OCI-LY1 (cell line): ENCODE measurements around the gene MYO18B.

Experiments
- H2AFZ ChIP-seq: fragments of 200-600 bp; sonication (generic), shearing (Covaris generic); 2 replicates; pipeline ENCODE4 v1.6.0; 2014; ENCODE audit warnings: antibody characterized with exemption, mild to moderate bottlenecking, low read length
- H3F3A ChIP-seq: fragments of 200-600 bp; sonication (generic), shearing (Covaris generic); 2 replicates; pipeline ENCODE4 v1.6.0; 2014; ENCODE audit warnings: mild to moderate bottlenecking, antibody characterized with exemption, low read length, moderate library complexity; ENCODE audit not compliant: insufficient read depth
- H3K27ac ChIP-seq: fragments of 200-600 bp; sonication (generic); 2 replicates; pipeline ENCODE4 v1.5.1; 2014; ENCODE audit warnings: low read length, mixed run types, mild to moderate bottlenecking, low read depth; ENCODE audit not compliant: poor library complexity, severe bottlenecking
- H3K27me3 ChIP-seq: fragments of 200-600 bp; sonication (generic); 2 replicates; pipeline ENCODE4 v1.6.0; 2014; ENCODE audit warnings: antibody characterized with exemption, mild to moderate bottlenecking, low read length, moderate library complexity; ENCODE audit not compliant: insufficient read depth
- H3K36me3 ChIP-seq: fragments of 200-600 bp; sonication (generic); 2 replicates; pipeline ENCODE4 v1.6.1; 2014; ENCODE audit warnings: mild to moderate bottlenecking, antibody characterized with exemption, low read length, moderate library complexity, mixed read lengths; ENCODE audit not compliant: insufficient read depth
- H3K4me1 ChIP-seq: fragments of 200-600 bp; sonication (generic); 2 replicates; pipeline ENCODE4 v1.5.1; 2014; ENCODE audit warnings: mild to moderate bottlenecking, low read length, moderate library complexity; ENCODE audit not compliant: insufficient read depth, severe bottlenecking
- H3K4me2 ChIP-seq: fragments of 200-600 bp; sonication (generic), shearing (Covaris generic); 2 replicates; pipeline ENCODE4 v1.6.1; 2014; ENCODE audit warnings: low read length
- H3K4me3 ChIP-seq: fragments of 200-600 bp; sonication (generic); 2 replicates; pipeline ENCODE4 v1.5.1; 2014; ENCODE audit warnings: low read length, low read depth, mild to moderate bottlenecking, mixed read lengths; ENCODE audit not compliant: poor library complexity, severe bottlenecking
- H3K79me2 ChIP-seq: fragments of 200-600 bp; shearing (Covaris generic); 2 replicates; pipeline ENCODE4 v1.6.1; 2016; ENCODE audit warnings: mixed run types, low read length, mixed read lengths; ENCODE audit not compliant: insufficient read depth
- H3K9ac ChIP-seq: fragments of 200-600 bp; sonication (generic), shearing (Covaris generic); 2 replicates; pipeline ENCODE4 v1.6.1; 2014; ENCODE audit warnings: mild to moderate bottlenecking, low read length, mixed read lengths
- H3K9me2 ChIP-seq: fragments of 200-600 bp; sonication (generic), shearing (Covaris generic); 2 replicates; pipeline ENCODE4 v1.6.1; 2014; ENCODE audit warnings: low read depth, mild to moderate bottlenecking, low read length, mixed read lengths
- H3K9me3 ChIP-seq: fragments of 200-600 bp; shearing (Covaris generic); 2 replicates; pipeline ENCODE4 v1.6.1; 2014; ENCODE audit warnings: low read length, mixed read lengths
- H4K20me1 ChIP-seq: fragments of 200-600 bp; sonication (generic), shearing (Covaris generic); 2 replicates; pipeline ENCODE4 v1.6.0; 2016; ENCODE audit warnings: mild to moderate bottlenecking, low read length; ENCODE audit not compliant: insufficient read depth
- EZH2 ChIP-seq: fragments of 200-600 bp; sonication (generic), shearing (Covaris generic); IDR thresholded peaks from 2 replicates; pipeline ENCODE4 v1.8.0; 2017; ENCODE audit warnings: borderline replicate concordance, mixed run types, mild to moderate bottlenecking, antibody characterized with exemption, low read length, moderate library complexity, mixed read lengths
- TF ChIP-seq, protein P1 (sequence below): fragments of 200-600 bp; sonication (generic), shearing (Covaris generic); IDR thresholded peaks from 2 replicates; pipeline ENCODE4 v1.5.1; 2017; ENCODE audit warnings: mild to moderate bottlenecking, antibody characterized with exemption, low read length, moderate library complexity, mixed read lengths

MYO18B gene

DNA sequence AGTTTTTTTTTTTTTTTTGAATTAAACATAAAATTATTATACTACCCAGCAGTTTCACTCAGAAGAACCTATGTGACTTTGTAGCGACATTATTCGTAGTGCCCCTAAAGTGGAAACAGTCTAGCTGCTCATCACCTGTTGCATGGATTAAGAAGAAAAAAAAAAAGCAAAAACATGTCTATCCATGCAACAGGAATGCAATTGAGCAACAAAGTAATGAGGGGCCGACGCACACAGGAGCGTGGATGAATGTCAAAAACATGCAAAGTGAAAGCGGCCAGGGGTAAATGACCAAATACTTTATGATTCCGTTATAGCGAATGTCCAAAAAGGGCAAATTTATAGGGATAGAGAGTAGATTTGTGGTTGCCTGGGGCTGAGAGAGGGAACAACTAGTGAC lies 16.3 kb downstream of the MYO18B start:
- Histone ChIP-seq H3K27ac (no peak overlapping the region), H3K9ac (no peak overlapping the region), H3K4me1 (no peaks in the 10 kb centered on the region), H3K9me2 (no peaks in the 10 kb centered on the region), H3K36me3 (no peaks in the 10 kb centered on the region), H3K4me2 (no peak overlapping the region), H3K79me2 (no peaks in the 10 kb centered on the region), H3K27me3 (no peaks in the 10 kb centered on the region; the same call in 1 of the 2 replicates), H3K9me3 (no peaks in the 10 kb centered on the region), H4K20me1 (no peaks in the 10 kb centered on the region), H3K4me3 (no peak overlapping the region), H3F3A (no peaks in the 10 kb centered on the region), H2AFZ (no peak overlapping the region)
- TF ChIP-seq EZH2, result no peak
- TF ChIP-seq, protein P1, sequence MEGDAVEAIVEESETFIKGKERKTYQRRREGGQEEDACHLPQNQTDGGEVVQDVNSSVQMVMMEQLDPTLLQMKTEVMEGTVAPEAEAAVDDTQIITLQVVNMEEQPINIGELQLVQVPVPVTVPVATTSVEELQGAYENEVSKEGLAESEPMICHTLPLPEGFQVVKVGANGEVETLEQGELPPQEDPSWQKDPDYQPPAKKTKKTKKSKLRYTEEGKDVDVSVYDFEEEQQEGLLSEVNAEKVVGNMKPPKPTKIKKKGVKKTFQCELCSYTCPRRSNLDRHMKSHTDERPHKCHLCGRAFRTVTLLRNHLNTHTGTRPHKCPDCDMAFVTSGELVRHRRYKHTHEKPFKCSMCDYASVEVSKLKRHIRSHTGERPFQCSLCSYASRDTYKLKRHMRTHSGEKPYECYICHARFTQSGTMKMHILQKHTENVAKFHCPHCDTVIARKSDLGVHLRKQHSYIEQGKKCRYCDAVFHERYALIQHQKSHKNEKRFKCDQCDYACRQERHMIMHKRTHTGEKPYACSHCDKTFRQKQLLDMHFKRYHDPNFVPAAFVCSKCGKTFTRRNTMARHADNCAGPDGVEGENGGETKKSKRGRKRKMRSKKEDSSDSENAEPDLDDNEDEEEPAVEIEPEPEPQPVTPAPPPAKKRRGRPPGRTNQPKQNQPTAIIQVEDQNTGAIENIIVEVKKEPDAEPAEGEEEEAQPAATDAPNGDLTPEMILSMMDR, result no peak

DNA sequence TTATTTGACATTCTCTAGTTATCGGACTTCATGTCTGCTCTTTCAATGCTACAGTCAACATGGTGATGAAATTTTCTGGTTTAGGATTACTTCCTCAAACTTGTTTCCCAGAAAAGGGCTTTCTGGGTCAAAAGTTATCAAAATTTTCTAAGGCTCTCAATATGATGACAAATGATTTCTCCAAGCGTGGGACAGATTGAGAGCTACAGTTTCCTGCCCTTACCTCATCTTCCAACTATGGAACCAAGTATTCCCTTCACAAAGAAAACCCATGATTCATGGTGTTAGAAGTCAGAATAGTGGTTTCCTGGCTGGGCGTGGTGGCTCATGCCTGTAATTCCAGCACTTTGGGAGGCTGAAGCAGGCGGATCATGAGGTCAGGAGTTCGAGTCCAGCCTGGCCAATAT lies 17.8 kb downstream of the MYO18B start:
- Histone ChIP-seq H3K36me3 (no peaks in the 10 kb centered on the region), H3K27ac (no peak overlapping the region)
- TF ChIP-seq EZH2, result no peak
- TF ChIP-seq, protein P1, result no peak

DNA sequence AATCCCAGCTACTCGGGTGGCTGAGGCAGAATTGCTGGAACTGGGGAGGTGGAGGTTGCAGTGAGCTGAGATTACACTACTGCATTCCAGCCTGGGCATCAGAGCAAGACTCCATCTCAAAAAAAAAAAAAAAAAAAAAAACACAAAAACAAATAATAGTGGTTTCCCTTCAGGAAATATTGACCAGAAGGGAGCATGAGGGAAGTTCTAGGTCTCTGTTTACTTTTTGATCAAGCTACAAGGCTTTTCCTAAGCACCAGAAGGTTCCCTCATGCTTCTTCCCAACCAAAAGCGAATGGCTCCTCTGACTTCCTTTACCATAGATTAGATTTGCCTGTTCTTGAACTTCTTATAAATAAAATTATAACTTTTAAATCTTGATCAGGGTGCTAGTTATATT lies 18.3 kb downstream of the MYO18B start:
- TF ChIP-seq, protein P1, result no peak
- no peak for TF ChIP-seq EZH2
- H3K4me1 ChIP-seq, result no peaks in the 10 kb centered on the region
- no peaks in the 10 kb centered on the region for H3K79me2 ChIP-seq
- no peak overlapping the region for H2AFZ ChIP-seq
- no peaks in the 10 kb centered on the region for H3K9me3 ChIP-seq
- H3K36me3 ChIP-seq, result no peaks in the 10 kb centered on the region
- H3K9me2 ChIP-seq, result no peaks in the 10 kb centered on the region
- no peaks in the 10 kb centered on the region for H3K27me3 ChIP-seq
- no peak overlapping the region for H3K27ac ChIP-seq
- H3K9ac ChIP-seq, result no peak overlapping the region
- no peak overlapping the region for H3K4me2 ChIP-seq
- no peaks in the 10 kb centered on the region for H3F3A ChIP-seq
- no peak overlapping the region for H3K4me3 ChIP-seq
- no peaks in the 10 kb centered on the region for H4K20me1 ChIP-seq

More for the DNA sequence above, 17.8 kb downstream of the MYO18B start:
- H3K27me3 ChIP-seq, result no peaks in the 10 kb centered on the region
- H3K4me3 ChIP-seq, result no peak overlapping the region
- H3F3A ChIP-seq, result no peaks in the 10 kb centered on the region
- H3K9me2 ChIP-seq, result no peaks in the 10 kb centered on the region
- H4K20me1 ChIP-seq, result no peaks in the 10 kb centered on the region
- H3K4me1 ChIP-seq, result no peaks in the 10 kb centered on the region
- no peaks in the 10 kb centered on the region for H3K79me2 ChIP-seq
- no peak overlapping the region for H3K4me2 ChIP-seq
- H3K9ac ChIP-seq, result no peak overlapping the region
- no peak overlapping the region for H2AFZ ChIP-seq
- no peaks in the 10 kb centered on the region for H3K9me3 ChIP-seq
